KBM-7 (cell line): ENCODE measurements around the gene RTL3.
"Not testable (repeated sequence)": the region's sequence is repeated elsewhere in the genome, so short reads cannot be mapped to it uniquely, and the experiment has no call there.

Experiments
- DNase-seq: peaks from one replicate; pipeline ENCODE4 v3.0.0-alpha.2; 2015
- in situ Hi-C: fragments of 300-500 bp; cut with MboI; formaldehyde crosslinking; loops from 2 replicates; pipeline ENCODE4 v1.14.3; 2020; ENCODE audit warnings: low sequenced_read_pairs, low pct_unique_long_range_greater_than_20kb, mixed read lengths

Gene RTL3

GRCh38 chrX:78658845-78659744 is at the start of gene RTL3:
Gene RTL3, minus strand, starts transcription at chrX:78659328. Its CDS starts 908 bp downstream, at chrX:78658420.
- DNase-seq: no peak
- in situ Hi-C loops: no loop called here

GRCh38 chrX:78708816-78709215 is 49.7 kb upstream of the RTL3 start:
- in situ Hi-C loops: no loop called here

GRCh38 chrX:78708262-78708661 is 49.1 kb upstream of the RTL3 start:
- in situ Hi-C loops: no loop called here
- DNase-seq: peak; percentile 83

More at GRCh38 chrX:78708816-78709215, 49.7 kb upstream of the RTL3 start:
- no peak for DNase-seq

- DNase-seq: no peak
- in situ Hi-C loops: no loop called here
Observed at GRCh38 chrX:78706071-78706470, 46.9 kb upstream of the RTL3 start.

GRCh38 chrX:78693536-78693935 is 34.4 kb upstream of the RTL3 start:
- DNase-seq: no peak
- in situ Hi-C loops: no loop called here

- no peak for DNase-seq
- in situ Hi-C loops: no loop called here
Observed at GRCh38 chrX:78693012-78693411, 33.9 kb upstream of the RTL3 start.

GRCh38 chrX:78687586-78687985 is 28.5 kb upstream of the RTL3 start:
- DNase-seq: peak; percentile 72

GRCh38 chrX:78673246-78673645 is 14.1 kb upstream of the RTL3 start:
- DNase-seq: peak; percentile 48
- in situ Hi-C loops: no loop called here

More at GRCh38 chrX:78687586-78687985, 28.5 kb upstream of the RTL3 start:
- in situ Hi-C loops: no loop called here

GRCh38 chrX:78665342-78665741 is 6.2 kb upstream of the RTL3 start:
- DNase-seq: no peak
- in situ Hi-C loops: no loop called here

GRCh38 chrX:78661836-78662235 is 2.7 kb upstream of the RTL3 start:
- no peak for DNase-seq

GRCh38 chrX:78659955-78660354 is 827 bp upstream of the RTL3 start:
- DNase-seq: no peak
- in situ Hi-C loops: no loop called here

More at GRCh38 chrX:78661836-78662235, 2.7 kb upstream of the RTL3 start:
- in situ Hi-C loops: no loop called here

GRCh38 chrX:78658414-78658813 is 714 bp downstream of the RTL3 start:
- in situ Hi-C loops: no loop called here
- DNase-seq: peak; percentile 50

- DNase-seq: no peak
- in situ Hi-C loops: no loop called here
Observed at GRCh38 chrX:78655642-78656041, 3.5 kb downstream of the RTL3 start.

GRCh38 chrX:78653118-78653822 is 5.9 kb downstream of the RTL3 start:
- DNase-seq: peak; percentile 92
- in situ Hi-C loops: no loop called here

- in situ Hi-C loops: no loop called here
- peak; percentile 95 for DNase-seq
Observed at GRCh38 chrX:78650906-78651437, 8.2 kb downstream of the RTL3 start.

GRCh38 chrX:78643874-78644273 is 15.3 kb downstream of the RTL3 start:
- DNase-seq: no peak
- in situ Hi-C loops: no loop called here

- in situ Hi-C loops: no loop called here
- no peak for DNase-seq
Observed at GRCh38 chrX:78643096-78643495, 16.0 kb downstream of the RTL3 start.

- in situ Hi-C loops, DNase-seq: not testable (repeated sequence)
Observed at GRCh38 chrX:78636096-78636495, 23.0 kb downstream of the RTL3 start.

- peak; percentile 80 for DNase-seq
Observed at GRCh38 chrX:78624962-78625909, 33.9 kb downstream of the RTL3 start.

More at GRCh38 chrX:78624962-78625909, 33.9 kb downstream of the RTL3 start:
- in situ Hi-C loops: no loop called here
